GM12878 (cell line): Measurements from ENCODE around the gene USP47. TPM values are rescaled to one million over a fixed set of nuclear protein-coding genes. Genes with fewer than 3 reads are reported as not detected.
A peak's percentile ranks its signal among the peaks of the same experiment; 100 is the strongest.

Experiments used
- ATAC-seq: fragments of 200-7000 bp; cut with Tn5 transposase; 3 replicates; pipeline ENCODE4 v1.9.1; 2020; ENCODE audit warnings: mild to moderate bottlenecking, moderate library complexity
- BruUV-seq: library from RNA; stranded (reverse); fragments of 400-500 nt; replicated peaks from 2 replicates; lab custom pipeline; 2021; lab: Mats Ljungman, UMichigan
- CTCF ChIA-PET: fragments of 300-600 bp; sonication (Branson Sonifier 250); formaldehyde crosslinking; extraction: SDS; loops from one replicate; lab custom pipeline; 2021; ENCODE audit warnings: inconsistent platforms; lab: Yijun Ruan, JAX
- POLR2A ChIA-PET: fragments of 350-600 bp; formaldehyde crosslinking; extraction: SDS; loops from one replicate; lab custom pipeline; 2021; ENCODE audit warnings: inconsistent platforms; lab: Charles Lee
- RAD21 ChIA-PET: fragments of 300-600 bp; sonication (Branson Sonifier 250); formaldehyde crosslinking; loops from one replicate; lab custom pipeline; 2023; ENCODE audit warnings: antibody characterized with exemption; ENCODE audit not compliant: unreplicated experiment; lab: Charles Lee
- SMC1A ChIA-PET: fragments of 300-600 bp; sonication (Branson Sonifier 250); formaldehyde crosslinking; loops from one replicate; lab custom pipeline; 2023; ENCODE audit not compliant: unreplicated experiment, uncharacterized antibody; lab: Charles Lee
- DNase-seq: peaks from one replicate; pipeline ENCODE4 v3.0.0-alpha.2; 2011; ENCODE audit warnings: low read depth, low spot score
- FAIRE-seq: peaks from 3 replicates; lab custom pipeline; 2011; peaks lifted over from hg19 to GRCh38; lab: Jason Lieb, UNC
- H2AFZ ChIP-seq: 2 replicates; pipeline ENCODE4 v1.6.0; 2011; ENCODE audit warnings: low read depth, low read length, control low read depth; ENCODE audit not compliant: control insufficient read depth
- H3K27ac ChIP-seq: 2 replicates; pipeline ENCODE4 v1.5.1; 2011; ENCODE audit warnings: control low read depth; ENCODE audit not compliant: control insufficient read depth, insufficient read depth
- H3K27me3 ChIP-seq, 2 experiments: replicated peaks in 1 of 2; 2 replicates each; pipeline versions ENCODE4 v1.6.0 to v1.6.1; 2011; ENCODE audit warnings: low read length in 1 of 2; ENCODE audit not compliant: control insufficient read depth in 2 of 2, insufficient read depth in 2 of 2
- H3K36me3 ChIP-seq, 2 experiments: 2 replicates each; pipeline ENCODE4 v1.5.1; 2011; ENCODE audit warnings: low read length in 1 of 2; ENCODE audit not compliant: control insufficient read depth in 2 of 2, insufficient read depth in 2 of 2
- H3K4me1 ChIP-seq: 2 replicates; pipeline ENCODE4 v1.6.1; 2011; ENCODE audit warnings: mild to moderate bottlenecking, low read length, moderate library complexity, mixed read lengths; ENCODE audit not compliant: control insufficient read depth, insufficient read depth
- H3K4me2 ChIP-seq: 2 replicates; pipeline ENCODE4 v1.6.0; 2011; ENCODE audit warnings: control low read depth; ENCODE audit not compliant: control insufficient read depth, insufficient read depth
- H3K4me3 ChIP-seq: fragments of 200-600 bp; sonication (generic); 2 replicates; pipeline ENCODE4 v1.5.1; 2016
- H3K79me2 ChIP-seq: 2 replicates; pipeline ENCODE4 v1.6.0; 2011; ENCODE audit warnings: low read length; ENCODE audit not compliant: control insufficient read depth, insufficient read depth
- H3K9ac ChIP-seq: 2 replicates; pipeline ENCODE4 v1.8.0; 2011; ENCODE audit warnings: low read length, control low read depth, mixed read lengths; ENCODE audit not compliant: control insufficient read depth, insufficient read depth
- H3K9me3 ChIP-seq: replicated peaks from 3 replicates; pipeline ENCODE4 v1.5.1; 2011; ENCODE audit warnings: mild to moderate bottlenecking, low read length; ENCODE audit not compliant: control insufficient read depth, insufficient read depth
- H4K20me1 ChIP-seq: 2 replicates; pipeline ENCODE4 v1.6.0; 2011; ENCODE audit not compliant: control insufficient read depth, insufficient read depth
- CBX5 ChIP-seq: sonication (generic); IDR thresholded peaks from 2 replicates; pipeline ENCODE4 v1.6.1; 2016; ENCODE audit warnings: low read depth, moderate library complexity, mild to moderate bottlenecking, inconsistent platforms
- ETV6 ChIP-seq, 2 experiments: fragments of 450-650 bp in 1 of 2; IDR thresholded peaks in 1 of 2; conservative IDR thresholded peaks in 1 of 2; 2 replicates each; pipeline ENCODE4 v1.6.1; 2014; ENCODE audit warnings: antibody characterized with exemption in 1 of 2, borderline replicate concordance in 1 of 2, low read depth in 1 of 2, mild to moderate bottlenecking in 1 of 2, moderate library complexity in 1 of 2
- MTA2 ChIP-seq: fragments of 450-650 bp; IDR thresholded peaks from 2 replicates; pipeline ENCODE4 v1.6.1; 2016; ENCODE audit warnings: low read depth, mild to moderate bottlenecking, moderate library complexity
- NR2F1 ChIP-seq: fragments of 450-650 bp; conservative IDR thresholded peaks from 2 replicates; pipeline ENCODE4 v1.6.1; 2017; ENCODE audit warnings: mild to moderate bottlenecking
- RUNX3 ChIP-seq: IDR thresholded peaks from 2 replicates; pipeline ENCODE4 v1.6.1; 2012; ENCODE audit warnings: low read length, inconsistent platforms
- SKIL ChIP-seq: fragments of 450-650 bp; IDR thresholded peaks from 2 replicates; pipeline ENCODE4 v1.6.1; 2017; ENCODE audit warnings: mild to moderate bottlenecking, low read depth, inconsistent platforms; ENCODE audit not compliant: poor library complexity, severe bottlenecking
- TCF12 ChIP-seq: IDR thresholded peaks from 2 replicates; pipeline ENCODE4 v1.6.1; 2011; ENCODE audit warnings: low read depth, mild to moderate bottlenecking, low read length
- ZNF687 ChIP-seq: fragments of 450-650 bp; IDR thresholded peaks from 2 replicates; pipeline ENCODE4 v1.6.1; 2017; ENCODE audit warnings: mild to moderate bottlenecking, moderate library complexity
- WGBS: methylation state at CpG from one replicate; pipeline ENCODE4 v1.1.6; 2016; ENCODE audit warnings: low lambda C conversion rate; ENCODE audit not compliant: insufficient replicate concordance, insufficient coverage; ENCODE audit errors: missing lambda C conversion rate; 5-methylcytosine and 5-hydroxymethylcytosine counted together
- in situ Hi-C: fragments of 300-500 bp; cut with MboI; formaldehyde crosslinking; loops from 9 replicates; pipeline ENCODE4 v1.14.3; 2018; ENCODE audit warnings: mixed read lengths
- intact Hi-C: fragments of 100-400 bp; cut with micrococcal nuclease; formaldehyde crosslinking; loops from one replicate; pipeline ENCODE4 v1.14.2; 2022; ENCODE audit not compliant: unreplicated experiment
- polyA plus RNA-seq, 11 experiments: library from polyadenylated mRNA; depleted of rRNA in 4 of 11; unstranded in 6 of 11; stranded (reverse) in 5 of 11; fragments of >200 nt; fragmentation: Nextera tagmentation in 4 of 11; fragmentation: Illumina TruSeq in 1 of 11; extraction: Ambion mirVana in 4 of 11; extraction: Trizol in 1 of 11; gene quantifications; 1 replicate in 1 of 11; 2 replicates in 10 of 11; pipeline versions ENCODE4 v1.2.1 to v1.2.3, GENCODE V29; 2011 to 2016; ENCODE audit warnings: inconsistent platforms in 2 of 11, missing spikeins in 2 of 11, low read depth in 1 of 11
- total RNA-seq, 4 experiments: library from RNA; depleted of rRNA in 3 of 4; stranded (reverse); fragments of >200 nt in 3 of 4; fragmentation: Illumina TruSeq in 1 of 4; extraction: Trizol in 1 of 4; gene quantifications; 2 replicates each; pipeline versions ENCODE4 v1.2.1 to v1.2.3, GENCODE V29; 2013 to 2021

Gene USP47
- total and polyA plus RNA-seq, 10 of the 15 experiments (the other 5 are each of a cell fraction or from before 2014, with no cell fraction given) = 13.9 to 54.0 (median 31.6) TPM

DNA sequence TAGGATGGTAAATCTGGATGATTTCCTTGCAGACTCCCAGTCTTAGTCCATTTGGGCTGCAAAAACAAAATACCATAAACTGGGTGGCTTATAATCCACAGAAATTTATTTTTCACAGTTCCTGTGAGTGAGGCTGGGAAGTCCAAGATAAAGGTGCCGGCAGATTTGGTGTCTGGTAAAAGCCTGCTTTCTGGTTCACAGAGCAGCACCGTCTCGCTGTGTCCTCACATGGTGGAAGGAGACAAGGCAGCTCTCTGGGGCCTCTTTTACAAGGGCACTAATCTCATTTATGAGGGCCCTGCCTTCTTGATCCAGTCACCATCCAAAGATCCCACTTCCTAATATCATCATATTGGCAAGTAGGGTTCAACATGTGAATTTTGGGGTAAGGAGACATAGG lies 8.9 kb downstream of the USP47 start (continued):
- TF ChIP-seq ZNF687 (no peak), CBX5 (no peak), TCF12 (no peak)

GRCh38 chr11:11856638-11857037 lies 14.9 kb downstream of the USP47 start:
- Histone ChIP-seq H4K20me1 (no peaks in the 10 kb centered on the region), H3K79me2 (peaks cover 80% of the 10 kb centered on the region), H3K4me1 (peaks cover 7% of the 10 kb centered on the region; the same call in 1 of the 2 replicates), H2AFZ (no peak overlapping the region), H3K4me3 (no peak overlapping the region), H3K27me3 (no peaks in the 10 kb centered on the region), H3K9me3 (peaks cover 3% of the 10 kb centered on the region; the same call in 2 of the 3 replicates), H3K27ac (no peak overlapping the region), H3K36me3 (no peaks in the 10 kb centered on the region), H3K9ac (no peak overlapping the region), H3K4me2 (0 out of 2 replicates have a peak overlapping the region, but pooled peaks have one; percentile 59)
- TF ChIP-seq SKIL (no peak), RUNX3 (peak; percentile 33), MTA2 (peak; percentile 71; the same call in 1 of the 2 replicates), ETV6 (conservative IDR thresholded peaks at IDR 0.05 in 1 of 2, IDR thresholded peaks at IDR 0.05 in 1 of 2; ENCODE audit: borderline replicate concordance in 1 of 2, low read depth in 1 of 2) (no peak), NR2F1 (peak; percentile 20; the same call in 1 of the 2 replicates)
- 61% methylated on average over 1 of the region's 1 CpG for WGBS
- POLR2A ChIA-PET = interaction anchor here (0.7 to 1.2 kb wide), 2 partner anchors 9 to 13 kb away, joined by 4 to 5 read pairs; no protein-coding TSS in a partner anchor
- DNase-seq (peak; percentile 52), FAIRE-seq (peak; percentile 73), ATAC-seq (peak; percentile 83)
- intact Hi-C loops = no loop called here
- CTCF ChIA-PET = interaction anchor here (0.9 to 15.4 kb wide), 7 partner anchors 10 to 69 kb away, joined by 3 to 211 read pairs (median 3); partner anchors contain the start of gene USP47
- in situ Hi-C loops = no loop called here
- SMC1A ChIA-PET = interaction anchor here (0.8 to 4.4 kb wide), 7 partner anchors 9 to 91 kb away, joined by 3 to 29 read pairs (median 5); no protein-coding TSS in a partner anchor
- no TSS peak for BruUV-seq
- RAD21 ChIA-PET = interaction anchor here (1.1 to 1.7 kb wide), 5 partner anchors 9 to 20 kb away, joined by 3 to 18 read pairs (median 6); partner anchors contain the start of gene USP47
